ENCODE data around the gene SIGLEC11.
"Not testable (repeated sequence)": the region's sequence is repeated elsewhere in the genome, so short reads cannot be mapped to it uniquely, and the experiment has no call there.

The SIGLEC11 gene

DNA sequence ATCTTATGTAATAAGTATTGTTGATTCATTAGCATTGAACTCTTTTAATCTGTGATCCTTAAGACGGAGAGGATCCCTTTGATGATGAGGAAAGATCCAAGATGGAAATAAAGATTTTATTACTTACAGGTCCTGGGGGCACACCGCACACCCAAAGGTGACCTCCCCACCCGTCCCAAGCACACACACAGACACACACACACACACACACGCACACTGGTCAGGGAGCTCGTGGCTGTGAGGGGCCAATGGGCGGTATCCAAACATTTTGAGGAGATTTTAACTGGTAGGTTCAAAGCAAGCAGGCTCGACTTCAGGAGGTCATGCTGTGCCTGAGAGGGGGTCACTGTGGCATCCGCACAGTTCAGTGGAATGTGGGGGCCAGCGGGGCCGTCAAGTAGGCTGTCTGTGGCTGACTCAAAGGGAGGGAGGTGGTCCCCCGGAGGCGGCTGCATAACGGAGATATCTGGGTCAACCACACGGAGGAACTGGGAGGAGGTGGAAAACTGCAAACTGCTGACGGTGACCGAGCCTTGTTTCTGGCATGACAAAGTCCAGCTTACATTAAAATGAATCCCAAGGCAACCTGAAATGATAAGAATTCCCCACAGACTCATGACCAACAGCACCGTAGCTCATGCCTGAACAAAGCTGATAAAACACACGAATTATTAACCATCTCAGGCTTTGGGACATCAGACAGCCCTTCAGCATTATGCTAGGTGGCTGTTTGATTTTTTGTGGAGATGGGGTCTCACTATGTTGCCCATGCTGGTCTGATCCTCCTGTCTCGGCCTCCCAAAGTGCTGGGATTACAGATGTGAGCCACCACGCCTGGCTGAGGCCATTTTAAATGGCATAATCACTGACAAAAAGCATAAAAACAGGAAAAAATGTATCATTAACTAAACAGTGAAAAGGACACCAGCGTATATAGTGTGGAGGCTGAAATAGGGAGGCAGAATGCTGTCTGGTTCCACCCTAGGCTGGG lies 20.9 kb upstream of the SIGLEC11 start:
- DNase-seq (ENCODE audit: low read depth, low spot score): no peak

DNA sequence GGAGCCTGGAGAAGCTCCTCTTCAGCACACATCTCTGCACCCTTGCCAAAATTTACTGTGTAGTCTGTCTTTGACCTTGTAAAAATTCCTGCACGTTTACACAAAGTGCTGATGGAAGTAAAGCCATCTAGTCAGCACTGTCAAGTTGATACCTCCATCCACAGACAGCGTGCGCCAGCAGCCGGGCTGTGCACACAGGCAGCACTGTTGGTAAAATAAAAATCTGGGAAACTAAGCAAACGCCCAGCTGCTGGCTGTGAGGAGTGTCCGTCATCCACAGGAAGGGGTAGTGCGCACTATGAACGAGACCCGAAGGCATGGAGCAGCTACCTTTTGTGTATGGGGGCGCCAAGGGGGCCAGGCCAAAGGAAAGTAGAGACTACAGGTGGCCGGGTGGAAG lies 17.4 kb upstream of the SIGLEC11 start:
- no peak for DNase-seq (ENCODE audit: low read depth, low spot score)

DNA sequence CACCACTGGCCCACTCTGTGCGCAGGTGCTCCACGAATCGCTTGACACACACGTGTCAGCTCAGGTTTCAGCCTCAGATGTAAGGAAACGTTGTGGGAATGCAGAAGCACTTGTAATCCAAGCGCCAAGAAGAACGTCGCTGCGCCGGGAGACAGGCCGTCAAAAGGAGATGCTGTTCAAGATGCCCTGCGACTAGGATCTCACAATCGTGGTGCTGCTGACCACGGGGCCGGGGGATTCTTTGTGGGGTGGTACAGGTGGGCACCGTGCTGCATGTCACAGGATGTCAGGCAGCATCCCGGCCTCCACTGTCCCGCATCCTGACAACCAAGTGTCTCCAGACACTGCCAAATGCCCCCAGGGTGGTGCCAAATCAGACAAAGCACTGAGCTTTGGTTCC lies 16.9 kb upstream of the SIGLEC11 start:
- DNase-seq (ENCODE audit: low read depth, low spot score): no peak

DNA sequence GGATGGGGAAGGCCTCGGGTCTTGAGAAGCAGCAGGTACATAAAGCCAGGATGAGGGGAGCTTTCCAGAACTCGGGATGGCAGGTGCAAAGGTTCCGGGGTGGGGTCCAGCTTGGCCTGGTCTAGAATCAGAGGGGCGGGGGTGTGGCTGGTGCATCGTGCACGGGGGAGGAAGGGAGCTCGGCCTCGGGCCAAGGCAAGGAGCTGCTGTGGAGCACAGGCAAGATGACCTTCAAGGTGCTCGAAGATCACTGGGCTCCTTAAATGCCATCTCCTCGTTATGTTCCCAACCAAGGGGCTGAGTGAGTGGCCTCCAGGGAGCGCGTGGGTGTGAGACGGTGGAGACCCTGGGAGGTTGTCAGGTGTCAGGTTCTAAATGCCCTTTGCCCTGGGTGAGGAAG lies 16.1 kb upstream of the SIGLEC11 start:
- no peak for DNase-seq (ENCODE audit: low read depth, low spot score)

DNA sequence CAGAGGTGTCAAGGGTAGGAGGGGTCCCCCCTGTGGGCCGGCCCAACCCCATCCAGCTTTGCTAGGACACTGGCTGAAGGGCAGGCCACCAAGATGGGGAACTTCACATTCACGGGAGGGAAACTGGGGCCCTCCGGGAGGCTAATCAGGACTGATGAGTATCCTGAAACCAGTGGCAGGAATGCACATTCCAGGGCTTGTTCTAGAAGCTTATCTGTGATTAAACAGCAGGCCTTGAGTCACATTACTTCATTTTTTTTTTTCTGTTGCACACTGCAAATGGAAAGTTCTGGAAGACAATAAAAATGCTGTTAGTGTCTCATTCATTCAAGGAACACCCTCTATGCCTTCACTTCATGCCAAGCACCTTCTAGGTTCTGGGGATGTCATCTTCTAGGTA lies 15.5 kb upstream of the SIGLEC11 start:
- no peak for DNase-seq (ENCODE audit: low read depth, low spot score)

DNA sequence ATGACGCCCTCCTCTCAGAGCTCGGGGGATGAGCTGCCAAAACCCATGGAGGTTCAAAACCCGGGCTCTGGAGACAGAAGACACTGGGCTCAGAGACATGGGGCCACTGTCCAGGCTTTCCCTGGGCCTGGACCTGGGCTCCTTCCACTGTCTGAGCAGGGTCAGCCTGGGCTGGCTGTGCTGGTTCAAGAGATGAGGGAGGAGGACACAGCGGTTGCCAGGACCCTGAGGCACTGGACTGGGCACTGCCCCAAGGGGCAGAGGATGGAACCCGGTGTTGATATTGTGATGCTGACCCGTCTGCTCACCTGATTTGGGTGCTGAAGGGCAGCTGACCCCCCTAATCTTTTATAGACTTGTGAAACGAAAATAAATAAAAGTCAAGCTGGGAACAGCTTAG lies 14.1 kb upstream of the SIGLEC11 start:
- DNase-seq (ENCODE audit: low read depth, low spot score): no peak

DNA sequence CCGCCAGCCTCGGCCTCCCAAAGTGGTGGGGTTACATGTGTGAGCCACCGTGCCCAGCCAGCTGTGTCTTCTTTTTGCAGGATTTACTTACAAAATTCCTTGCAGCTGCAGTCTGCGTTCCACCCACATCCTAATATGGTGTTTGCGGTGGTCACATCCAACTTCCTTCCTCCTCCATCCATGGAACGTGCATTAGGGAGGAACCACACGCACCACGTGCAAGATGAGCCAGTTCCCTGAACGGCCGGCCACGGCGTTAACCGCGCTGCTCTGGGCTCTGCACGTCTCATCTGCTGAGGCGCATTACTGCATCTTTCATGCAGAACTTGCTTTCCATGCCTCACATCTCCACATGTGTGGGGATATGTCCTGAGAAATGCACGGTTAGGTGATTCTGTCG lies 13.0 kb upstream of the SIGLEC11 start:
- DNase-seq (ENCODE audit: low read depth, low spot score): no peak

DNA sequence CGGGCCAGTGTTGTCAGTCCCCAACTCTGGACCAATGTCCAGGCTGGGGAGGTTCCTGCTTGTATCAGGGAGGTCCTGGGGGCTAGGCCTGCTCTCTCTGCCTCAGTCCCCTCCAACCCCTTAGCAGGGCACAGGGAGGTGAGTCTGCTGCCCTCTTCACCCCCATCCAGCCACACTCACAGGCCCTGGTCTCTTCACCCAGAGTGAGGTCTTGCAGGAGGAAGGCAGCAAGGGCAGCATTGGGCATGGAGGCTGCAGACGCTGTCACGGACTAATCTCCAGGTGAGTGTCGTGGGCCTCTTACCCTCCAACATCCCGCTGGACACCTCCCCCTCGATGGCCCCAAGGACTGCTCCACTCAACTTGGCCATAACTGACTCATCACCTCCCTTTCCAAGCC lies 11.9 kb upstream of the SIGLEC11 start:
- no peak for DNase-seq (ENCODE audit: low read depth, low spot score)

DNA sequence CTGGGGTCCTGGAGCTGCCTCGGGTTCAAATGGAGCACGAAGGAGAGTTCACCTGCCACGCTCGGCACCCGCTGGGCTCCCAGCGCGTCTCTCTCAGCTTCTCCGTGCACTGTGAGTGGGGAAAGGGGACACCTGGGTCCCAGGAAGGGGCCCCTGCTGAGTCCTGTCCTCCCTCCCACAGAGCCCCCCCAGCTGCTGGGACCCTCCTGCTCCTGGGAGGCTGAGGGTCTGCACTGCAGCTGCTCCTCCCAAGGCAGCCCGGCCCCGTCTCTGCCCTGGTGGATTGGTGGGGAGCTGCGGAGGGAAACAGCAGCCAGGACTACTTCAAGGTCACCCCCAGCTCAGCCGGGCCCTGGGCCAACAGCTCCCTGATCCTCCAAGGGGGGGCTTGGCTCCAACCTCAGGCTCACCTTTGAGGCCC lies 11.0 kb upstream of the SIGLEC11 start:
- no peak for DNase-seq (ENCODE audit: low read depth, low spot score)

DNA sequence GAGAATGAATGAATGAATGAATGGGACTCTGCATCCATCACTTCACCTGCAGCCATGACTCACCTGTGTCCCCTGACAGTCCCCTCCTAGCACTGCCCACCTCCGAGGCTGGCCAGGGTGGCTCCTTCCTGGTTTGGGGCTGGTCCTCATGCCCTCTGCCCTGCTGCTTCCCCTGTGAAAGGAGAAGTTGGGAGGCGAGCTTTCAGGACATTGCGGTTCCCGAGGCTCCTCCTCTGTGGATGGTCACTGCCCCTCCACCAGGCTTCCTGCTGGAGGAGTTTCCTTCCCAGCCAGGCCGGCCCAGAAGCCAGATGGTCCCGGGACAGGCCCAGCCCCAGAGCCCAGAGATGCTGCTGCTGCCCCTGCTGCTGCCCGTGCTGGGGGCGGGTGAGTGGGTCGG lies 8.4 kb upstream of the SIGLEC11 start:
- not testable (repeated sequence) for DNase-seq (ENCODE audit: low read depth, low spot score)

DNA sequence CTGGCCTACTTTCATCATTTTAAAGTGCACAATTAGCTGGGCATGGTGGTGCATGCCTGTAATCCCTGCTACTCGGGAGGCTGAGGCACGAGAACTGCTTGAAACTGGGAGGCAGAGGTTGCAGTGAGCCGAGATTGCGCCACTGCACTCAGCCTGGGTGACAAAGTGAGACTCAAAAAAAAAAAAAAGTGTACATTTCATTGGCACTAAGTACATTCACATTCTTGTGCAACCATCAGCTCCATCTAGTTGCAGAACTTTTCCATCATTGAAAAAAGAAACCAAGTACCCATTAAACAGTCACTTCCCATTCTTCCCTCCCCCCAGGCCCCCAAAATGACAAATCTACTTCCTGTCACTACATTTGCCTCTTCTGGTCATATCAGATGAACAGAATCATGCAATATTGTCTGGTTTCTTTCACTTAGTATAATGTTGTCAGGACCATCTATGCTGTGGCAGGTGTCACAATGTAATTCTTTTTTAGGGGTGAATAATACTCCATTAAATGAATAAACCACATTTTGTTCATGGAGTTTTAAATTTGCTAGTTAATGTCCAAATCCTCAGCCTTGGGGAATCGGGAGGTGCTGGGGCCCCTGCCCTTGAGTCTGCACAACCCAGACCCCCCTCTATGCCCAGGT lies 7.4 kb upstream of the SIGLEC11 start:
- no peak for DNase-seq (ENCODE audit: low read depth, low spot score)

DNA sequence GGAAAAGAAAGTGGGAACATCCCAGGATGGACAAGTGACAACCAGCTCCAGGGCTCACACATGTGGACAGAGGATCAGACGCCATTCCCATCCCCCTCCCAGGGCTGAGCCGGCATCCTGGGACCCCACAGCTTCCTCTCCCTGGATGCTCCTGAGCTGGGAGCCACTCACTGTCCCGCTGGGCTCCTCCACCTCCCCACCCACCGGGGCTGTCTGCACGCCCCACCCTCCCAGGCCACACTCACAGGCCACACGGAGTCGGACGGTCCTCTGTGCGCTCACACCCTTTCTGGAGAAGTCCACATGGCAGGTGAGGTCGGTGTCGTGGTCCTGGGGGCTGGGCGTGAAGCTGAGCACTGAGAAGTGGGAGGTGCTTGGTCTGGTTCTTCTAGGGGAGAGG lies 1.1 kb downstream of the SIGLEC11 start:
- DNase-seq (ENCODE audit: low read depth, low spot score): not testable (repeated sequence)

DNA sequence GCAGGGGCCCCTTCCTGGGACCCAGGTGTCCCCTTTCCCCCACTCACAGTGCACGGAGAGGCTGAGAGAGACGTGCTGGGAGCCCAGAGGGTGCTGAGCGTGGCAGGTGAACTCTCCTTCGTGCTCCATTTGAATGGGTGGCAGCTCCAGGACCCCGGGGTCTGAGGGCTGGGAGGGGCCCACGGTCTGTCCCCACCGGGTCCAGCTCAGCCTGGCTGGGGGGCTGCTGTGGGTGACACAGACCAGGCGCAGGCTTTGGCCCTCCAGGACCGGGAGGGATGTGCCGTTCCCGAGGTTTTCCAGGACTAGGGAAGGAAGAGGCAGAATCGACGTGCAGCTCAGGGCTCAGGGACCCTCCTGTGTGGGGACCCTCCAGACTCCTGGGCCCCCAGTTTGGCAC lies 2.4 kb downstream of the SIGLEC11 start:
- not testable (repeated sequence) for DNase-seq (ENCODE audit: low read depth, low spot score)

DNA sequence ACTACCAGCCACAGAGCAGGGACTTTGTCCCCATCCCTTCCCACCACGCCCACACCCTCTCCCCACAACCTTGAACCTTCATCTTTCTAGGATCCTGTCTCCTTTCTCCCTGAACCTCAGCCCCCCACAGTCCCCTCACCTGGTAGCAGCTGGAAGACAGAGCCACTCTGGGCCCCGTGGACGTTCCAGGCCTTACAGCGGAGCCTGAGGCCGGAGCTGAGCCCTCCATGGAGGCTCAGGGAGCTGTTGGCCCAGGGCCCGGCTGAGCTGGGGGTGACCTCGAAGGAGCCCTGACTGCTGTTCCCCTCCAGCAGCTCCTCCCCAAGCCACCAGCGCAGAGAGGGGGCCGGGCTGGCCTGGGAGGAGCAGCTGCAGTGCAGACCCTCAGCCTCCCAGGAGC lies 2.8 kb downstream of the SIGLEC11 start:
- DNase-seq (ENCODE audit: low read depth, low spot score): not testable (repeated sequence)

DNA sequence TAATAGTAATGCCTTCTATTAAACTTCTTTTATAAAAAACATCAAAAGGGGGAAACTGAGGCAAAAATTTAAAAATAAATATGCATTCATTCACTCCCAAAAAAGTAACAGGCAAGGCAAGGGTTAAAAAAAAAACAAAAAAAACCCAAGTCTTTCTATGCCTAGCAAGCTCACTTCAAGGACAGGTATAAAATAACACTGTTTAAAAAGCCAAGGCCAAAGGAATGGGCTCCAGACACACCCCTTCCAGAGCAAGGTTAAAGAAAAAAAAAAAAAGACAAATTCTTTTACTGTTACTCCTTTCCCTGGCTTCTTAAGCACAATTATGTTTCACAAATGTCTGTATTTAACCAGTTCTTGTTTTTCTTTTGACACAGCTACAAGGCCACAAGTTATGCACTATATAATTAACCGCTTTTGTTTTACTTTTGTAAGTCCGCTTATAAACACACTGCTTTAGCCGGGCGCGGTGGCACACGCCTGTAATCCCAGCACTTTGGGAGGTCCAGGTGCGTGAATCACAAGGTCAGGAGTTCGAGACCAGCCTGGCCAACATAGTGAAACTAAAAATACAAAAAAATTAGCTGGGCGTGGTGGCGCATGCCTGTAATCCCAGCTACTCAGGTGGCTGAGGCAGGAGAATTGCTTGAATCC lies 3.6 kb downstream of the SIGLEC11 start:
- DNase-seq (ENCODE audit: low read depth, low spot score): no peak

DNA sequence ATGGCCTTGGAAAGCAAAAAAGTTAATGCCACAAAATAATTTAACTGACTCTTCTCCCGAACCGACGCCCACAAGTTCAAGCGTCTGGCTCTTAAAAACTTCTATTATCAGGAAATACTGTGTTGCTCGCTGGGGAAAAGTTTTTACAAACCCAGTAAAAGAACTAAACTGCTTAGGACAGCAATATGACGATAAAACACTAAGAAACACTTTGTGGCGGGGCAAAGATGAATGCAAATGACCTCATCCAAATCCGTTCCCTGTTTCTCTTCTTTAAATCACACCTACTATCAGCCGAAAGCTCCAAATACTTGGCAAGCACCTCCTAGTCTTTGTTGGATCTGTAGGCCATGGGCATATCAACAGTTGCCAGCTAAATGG lies 4.9 kb downstream of the SIGLEC11 start:
- DNase-seq (ENCODE audit: low read depth, low spot score): no peak

DNA sequence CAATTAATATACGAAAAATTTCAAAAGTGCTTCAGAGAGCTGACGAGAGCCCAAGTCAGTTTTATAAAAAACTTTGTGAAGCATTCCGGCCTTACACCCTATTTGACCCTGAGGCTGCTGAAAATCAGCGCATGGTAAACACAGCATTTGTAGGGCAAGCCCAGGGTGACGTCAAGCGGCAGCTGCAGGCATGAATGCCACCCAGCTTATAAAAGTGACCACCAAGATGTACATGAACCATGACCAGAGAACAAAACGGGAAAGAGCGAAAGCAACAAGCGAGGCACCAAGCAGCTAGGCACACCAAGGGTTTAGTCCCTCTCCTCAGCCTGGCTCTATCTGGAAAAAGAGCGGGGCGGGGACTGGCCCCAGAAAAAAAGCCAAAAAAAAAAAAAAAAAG lies 6.0 kb downstream of the SIGLEC11 start:
- DNase-seq (ENCODE audit: low read depth, low spot score): no peak

DNA sequence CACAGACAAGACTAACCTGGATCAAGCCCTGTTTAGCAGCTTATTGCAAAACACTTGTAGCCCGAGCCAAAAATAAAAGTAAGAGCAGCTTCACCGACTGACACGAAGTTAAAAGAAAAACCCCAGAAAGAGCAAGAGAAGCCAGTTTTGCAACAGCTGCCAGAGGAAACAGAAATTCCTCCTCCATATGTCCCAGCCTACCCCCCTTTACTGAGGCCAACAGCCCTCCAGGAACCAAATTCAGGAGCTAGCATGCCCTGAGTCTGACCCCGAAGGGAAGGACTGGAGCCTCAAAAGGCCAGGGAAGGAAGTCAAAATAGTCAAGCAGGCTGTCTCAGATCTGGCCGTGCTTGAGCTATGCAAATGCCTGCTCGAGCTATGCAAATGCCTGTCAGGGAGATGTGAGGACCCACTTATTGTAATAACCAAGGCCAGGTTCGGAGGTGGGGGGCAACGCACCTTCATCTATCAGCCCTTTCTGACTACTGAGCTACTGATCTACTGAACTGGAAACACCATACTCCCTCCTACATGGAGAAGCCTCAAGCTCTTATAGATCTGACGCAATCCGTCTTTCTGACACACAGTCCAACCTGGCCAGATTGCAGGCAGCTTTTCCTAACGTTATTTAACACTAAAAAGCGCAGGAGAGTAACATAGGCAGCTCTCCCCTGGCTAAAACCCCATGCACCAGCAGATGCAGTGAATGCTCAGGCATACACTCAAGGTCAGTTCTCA lies 6.7 kb downstream of the SIGLEC11 start:
- DNase-seq (ENCODE audit: low read depth, low spot score): no peak

DNA sequence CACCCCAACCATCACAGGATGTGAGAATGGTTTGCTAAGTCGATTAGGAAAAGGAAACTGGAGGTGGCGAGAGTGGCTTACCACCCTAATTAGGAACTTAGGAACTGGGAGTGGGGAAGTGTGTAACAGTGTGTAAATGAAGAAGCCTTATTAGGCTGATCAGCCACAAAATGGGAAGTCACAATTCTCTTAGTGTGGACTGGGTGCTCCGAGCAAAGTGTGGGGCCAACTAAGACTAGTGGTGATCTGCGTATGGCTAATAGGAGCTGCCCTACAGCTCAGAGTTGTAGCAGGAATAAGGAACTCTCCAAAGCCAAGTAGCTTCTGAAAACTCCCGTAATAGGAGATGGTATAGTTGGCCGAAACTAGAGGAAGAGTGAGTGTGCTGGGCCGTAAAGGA lies 7.6 kb downstream of the SIGLEC11 start:
- DNase-seq (ENCODE audit: low read depth, low spot score): no peak

DNA sequence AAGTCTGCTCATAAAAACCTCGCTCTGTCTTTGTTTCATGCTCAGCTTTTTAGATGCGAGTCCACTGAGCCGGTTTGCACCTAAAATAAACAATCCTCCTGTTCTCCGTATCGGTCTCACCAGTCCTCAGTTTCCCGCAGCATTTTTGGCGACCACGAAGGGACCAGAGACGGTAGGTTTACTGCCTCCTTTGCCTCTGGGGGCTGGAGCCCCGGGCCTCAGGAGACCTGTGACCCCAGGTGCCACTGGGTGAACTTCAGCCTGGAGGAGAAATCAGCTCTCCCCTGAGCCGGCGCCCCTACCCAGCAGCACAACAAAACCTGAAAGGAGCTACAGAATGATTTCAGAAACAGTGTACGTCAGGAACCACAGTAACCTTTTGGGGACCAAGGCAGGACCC lies 8.1 kb downstream of the SIGLEC11 start:
- DNase-seq (ENCODE audit: low read depth, low spot score): no peak

DNA sequence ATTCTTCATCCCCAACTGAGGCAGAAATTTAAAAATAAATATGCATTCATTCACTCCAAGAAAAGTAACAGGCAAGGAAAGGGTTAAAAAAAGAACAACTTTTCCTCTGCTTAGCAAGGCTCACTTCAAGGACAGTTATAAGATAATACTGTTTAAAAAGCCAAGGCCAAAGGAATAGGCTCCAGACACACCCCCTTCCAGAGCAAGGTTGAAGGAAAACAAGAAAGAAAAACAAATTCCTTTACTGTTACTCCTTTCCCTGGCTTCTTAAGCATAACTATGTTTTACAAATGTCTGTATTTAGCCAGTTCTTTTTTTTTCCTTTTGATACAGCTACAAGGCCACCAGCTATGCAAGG lies 8.5 kb downstream of the SIGLEC11 start:
- no peak for DNase-seq (ENCODE audit: low read depth, low spot score)

Data from activated CD4-positive, CD25-positive, alpha-beta regulatory T cell treated with anti-CD3 and anti-CD28 coated beads, Interleukin-2, amount 50 U/mL, for 16 hours (primary cell).